GDM1 (cell line): Measurements from ENCODE around the gene PPP1R12A.
"Not testable (repeated sequence)": the region's sequence is repeated elsewhere in the genome, so short reads cannot be mapped to it uniquely, and the experiment has no call there.

Experiments
- DNase-seq: peaks from one replicate; lab custom pipeline; 2025; lab: John Stamatoyannopoulos, UW

The PPP1R12A gene

DNA sequence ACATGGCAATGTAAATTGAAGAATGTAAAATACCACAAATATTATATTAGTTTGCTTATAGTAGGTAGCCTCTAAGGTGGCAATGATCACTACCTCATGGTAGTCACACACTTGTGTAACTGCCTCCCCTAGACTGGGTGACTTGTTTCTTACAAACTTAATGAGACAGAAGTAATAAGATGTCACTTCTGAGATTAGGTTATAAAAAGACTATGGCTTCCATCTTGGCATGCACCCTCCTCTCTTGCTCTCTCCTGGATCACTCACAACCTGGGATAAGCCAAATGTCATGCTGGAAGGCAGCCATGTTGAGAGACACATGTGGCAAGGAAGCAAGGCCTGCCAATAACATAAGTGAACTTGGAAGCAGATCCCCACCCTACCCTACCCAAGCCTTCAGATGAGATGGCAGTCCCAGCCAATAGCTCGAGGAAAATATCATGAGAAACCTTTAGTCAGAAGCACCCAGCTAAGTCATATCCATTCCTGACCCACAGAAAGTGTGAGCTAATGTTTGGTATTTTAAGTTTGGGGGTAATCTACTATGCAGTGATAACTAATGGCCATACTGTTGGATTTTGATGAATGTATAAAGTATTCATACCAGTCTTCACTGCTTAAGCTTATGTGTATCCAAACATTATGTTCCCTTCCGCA, 43.3 kb downstream of the PPP1R12A start:
- DNase-seq = no peak

DNA sequence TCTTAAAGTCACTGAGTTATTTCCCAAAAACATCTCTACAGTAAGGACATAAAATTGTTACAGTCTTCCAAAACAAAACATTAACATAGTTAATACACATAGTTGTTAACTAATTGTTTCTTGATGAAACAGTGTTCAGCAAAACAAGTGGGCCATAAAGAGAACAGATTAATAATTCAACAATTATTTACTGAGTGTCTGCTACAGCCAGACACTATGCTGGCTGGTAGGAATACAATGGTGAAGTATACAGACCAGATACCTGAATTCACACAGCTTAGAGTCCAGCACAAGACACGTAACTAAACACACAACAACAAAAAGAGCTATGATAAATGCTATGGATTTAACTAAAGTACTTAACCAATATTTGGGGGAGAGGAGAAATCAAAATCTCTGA, 47.0 kb downstream of the PPP1R12A start:
- DNase-seq = no peak

DNA sequence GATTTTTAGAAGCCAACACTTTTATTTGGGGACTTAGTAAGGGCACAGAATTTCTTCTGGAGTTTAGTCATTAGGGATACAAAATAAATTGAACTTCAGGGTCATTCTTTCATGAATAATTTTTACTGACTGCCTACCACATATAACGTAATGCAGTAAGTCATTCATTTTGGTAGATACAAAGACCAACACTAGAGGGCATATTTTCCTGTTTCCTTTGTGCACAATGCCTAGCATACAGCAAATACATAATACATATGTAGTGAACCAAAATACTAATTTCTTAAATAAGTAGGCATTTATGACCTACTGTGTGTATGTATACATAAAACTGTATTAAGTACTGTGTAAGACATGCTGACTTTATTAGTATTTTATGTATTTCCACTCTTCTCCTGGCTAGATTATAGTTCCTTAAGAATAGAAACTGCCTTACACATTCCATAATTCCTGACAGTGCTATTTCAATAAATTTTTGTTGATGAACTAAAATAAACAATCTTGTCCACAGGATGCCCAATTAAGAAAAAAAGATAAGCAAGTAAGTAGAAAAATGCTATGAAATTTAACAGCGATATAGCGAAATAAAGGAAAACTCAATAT, 47.9 kb downstream of the PPP1R12A start:
- peak; percentile 24 for DNase-seq

DNA sequence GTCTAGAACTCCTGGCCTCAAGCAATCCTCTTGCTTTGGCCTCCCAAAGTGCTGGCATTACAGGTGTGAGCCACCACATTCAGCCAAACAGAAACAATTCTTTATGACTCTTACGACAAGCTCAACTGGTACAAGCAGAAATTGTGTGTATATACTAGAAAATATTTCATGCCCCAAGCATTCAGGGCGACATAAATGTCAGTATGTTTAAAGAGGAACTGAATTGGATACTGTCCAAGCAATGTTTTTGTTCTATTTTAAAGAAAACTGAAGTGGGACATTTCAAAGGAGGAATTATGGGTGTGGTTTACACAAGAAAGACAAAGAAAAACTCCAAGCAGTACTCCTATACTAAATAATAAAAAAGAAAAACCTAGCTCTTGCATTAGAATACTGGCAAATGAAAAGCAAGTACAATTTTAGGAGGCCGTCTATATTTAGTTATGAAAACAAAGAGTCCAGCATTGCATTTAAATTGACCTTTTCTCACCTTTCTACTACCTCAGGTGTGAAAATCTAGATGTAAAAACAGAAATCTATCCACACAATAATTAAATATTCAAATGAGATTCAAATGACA, 48.9 kb downstream of the PPP1R12A start:
- DNase-seq = no peak

DNA sequence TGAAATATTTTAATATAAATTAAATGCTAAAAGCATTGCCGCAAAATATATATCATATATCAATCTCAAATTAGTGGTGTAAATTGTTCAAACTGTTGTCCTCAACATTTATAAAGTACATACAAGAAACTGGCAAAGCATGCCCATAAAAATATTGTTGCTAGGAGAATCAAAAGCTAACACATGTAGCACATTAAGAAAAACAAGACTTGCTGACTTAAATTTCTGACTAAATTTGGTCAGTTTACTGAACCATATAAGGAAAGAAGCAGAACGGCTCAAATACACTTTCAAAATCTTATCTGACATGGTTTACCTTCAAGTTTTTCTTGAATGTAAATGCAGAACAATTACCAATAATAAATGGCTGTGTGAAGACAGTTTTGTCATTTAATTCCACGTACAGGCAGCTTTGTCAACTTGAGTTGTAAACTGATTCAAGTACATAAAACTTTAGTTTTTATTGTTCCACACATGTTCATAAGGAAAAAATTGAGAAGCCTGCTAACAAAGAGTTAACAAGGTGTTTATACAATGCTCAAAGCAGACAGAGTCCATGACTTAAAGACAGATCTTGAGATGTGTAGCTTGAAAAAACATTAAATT, 50.4 kb downstream of the PPP1R12A start:
- DNase-seq = no peak

DNA sequence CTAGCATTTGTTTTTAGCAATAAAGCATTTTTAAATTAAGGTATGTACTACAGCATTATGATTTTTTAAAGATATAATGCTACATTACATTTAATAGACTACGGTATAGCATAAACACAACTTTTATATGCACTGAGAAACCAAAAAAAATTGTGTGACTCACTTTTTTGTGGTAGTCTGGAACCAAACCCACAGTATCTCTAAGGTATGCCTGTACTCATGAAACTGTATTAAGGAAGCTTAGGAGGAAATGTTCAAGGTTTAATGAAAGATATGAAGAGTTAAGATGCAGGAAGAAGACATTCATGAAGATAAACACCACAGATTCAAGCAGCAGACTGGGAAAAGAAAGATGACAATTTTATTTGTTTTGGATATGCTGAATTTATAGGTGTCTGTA, 51.7 kb downstream of the PPP1R12A start:
- DNase-seq = no peak

DNA sequence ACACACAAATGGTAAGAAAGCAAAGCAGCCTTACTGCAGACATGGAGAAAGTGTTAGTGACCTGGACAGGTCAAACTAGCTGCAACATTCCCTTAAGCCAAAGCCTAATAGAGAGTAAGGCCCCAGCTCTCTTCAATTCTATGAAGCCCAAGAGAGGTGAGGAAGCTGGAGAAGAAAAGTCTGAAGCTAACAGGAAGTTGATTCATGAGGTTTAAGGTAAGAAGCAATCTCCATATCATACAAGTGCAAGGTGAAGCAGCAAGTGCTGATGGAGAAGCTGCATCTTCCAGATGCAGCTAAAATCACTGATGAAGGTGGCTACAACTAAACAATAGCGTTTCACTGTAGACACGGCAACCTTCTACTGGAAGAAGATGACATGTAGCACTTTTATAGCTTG, 53.5 kb downstream of the PPP1R12A start:
- no peak for DNase-seq

DNA sequence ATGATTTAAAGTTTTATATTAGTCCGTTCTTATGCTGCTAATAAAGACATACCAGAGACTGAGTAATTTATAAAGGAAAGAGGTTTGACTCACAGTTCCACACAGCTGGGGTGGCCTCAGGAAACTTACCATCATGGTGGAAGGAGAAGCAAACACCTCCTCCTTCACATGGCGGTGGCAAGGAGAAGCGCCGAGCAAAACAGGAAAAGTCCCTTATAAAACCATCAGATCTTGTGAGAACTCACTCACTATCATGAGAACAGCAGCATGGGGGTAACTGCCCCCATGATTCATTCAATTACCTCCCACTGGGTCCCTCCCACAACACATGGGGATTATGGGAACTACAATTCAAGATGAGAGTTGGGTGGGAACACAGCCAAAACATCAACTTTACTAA, 56.4 kb downstream of the PPP1R12A start:
- not testable (repeated sequence) for DNase-seq

DNA sequence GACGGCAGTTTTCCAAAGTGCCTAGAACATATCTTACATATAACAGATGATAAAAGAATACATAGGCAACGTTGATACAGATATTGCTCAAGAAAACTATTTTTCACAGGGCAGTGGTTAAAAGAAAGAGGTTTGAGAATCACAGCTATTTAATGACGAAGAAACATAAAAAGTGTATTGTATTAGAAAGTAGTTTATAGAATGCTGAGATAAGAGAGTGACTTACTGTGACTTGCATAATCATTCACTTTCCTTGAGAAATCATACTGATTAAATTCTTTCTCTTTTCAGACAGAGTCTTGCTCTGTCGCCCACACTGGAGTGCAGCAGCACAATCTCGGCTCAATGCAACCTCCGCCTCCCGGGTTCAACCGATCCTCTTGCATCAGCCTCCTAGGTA, 57.7 kb downstream of the PPP1R12A start:
- no peak for DNase-seq

DNA sequence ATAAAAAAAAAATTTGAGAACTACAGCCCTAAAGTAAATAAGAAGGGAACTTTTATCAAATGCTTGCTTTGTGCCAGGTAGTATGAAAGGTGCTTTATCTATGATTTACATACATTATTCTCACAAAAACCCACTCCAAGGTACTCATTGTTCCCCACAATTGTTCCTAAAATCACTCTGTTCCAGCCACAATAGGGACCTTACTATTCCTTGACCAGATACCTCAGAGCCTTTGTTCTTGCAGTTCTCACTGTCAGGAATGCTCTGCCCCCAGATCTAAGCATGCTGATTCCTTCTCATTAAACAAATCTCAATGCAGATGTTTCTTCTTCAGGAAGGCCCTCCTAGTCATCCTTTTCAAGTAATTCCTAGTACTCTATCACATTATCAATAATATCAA, 60.2 kb downstream of the PPP1R12A start:
- no peak for DNase-seq

DNA sequence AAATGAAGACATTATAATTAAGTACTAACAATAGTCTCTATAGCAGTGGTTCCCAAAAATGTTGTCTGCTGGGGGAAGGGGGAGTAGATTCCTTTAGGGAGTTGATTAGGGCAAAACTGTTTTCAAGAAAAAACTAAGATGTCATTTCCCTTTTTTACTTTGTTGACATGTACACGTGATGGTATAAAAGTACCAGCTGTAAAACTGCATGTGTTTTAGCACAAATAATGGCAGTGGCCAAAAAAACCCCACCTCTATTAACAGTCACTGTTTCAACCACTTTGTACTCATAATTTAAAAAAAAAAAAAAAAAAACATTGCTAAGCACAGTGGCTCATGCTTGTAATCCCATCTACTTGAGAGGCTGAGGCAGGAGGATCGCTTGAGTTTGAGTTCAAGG, 61.7 kb downstream of the PPP1R12A start:
- DNase-seq = no peak

DNA sequence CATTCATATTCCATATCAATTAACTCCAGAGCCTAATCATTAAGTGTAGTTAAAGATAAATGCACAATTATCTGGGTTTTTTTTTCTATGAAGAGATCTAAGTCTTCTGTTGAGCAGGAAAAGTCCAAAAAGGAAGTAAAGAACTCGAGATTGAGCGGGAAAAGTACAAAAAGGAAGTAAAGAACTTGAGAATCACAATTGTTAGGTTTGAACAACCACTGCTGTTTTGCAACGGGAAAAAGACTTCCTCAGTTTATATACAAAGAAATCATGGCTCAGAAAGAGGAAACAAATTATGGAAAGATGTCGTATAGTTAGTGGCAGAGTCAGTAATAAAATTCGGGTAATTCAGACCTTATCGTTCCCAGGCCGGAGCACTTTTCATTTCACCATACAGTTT, 63.3 kb downstream of the PPP1R12A start:
- DNase-seq = no peak

DNA sequence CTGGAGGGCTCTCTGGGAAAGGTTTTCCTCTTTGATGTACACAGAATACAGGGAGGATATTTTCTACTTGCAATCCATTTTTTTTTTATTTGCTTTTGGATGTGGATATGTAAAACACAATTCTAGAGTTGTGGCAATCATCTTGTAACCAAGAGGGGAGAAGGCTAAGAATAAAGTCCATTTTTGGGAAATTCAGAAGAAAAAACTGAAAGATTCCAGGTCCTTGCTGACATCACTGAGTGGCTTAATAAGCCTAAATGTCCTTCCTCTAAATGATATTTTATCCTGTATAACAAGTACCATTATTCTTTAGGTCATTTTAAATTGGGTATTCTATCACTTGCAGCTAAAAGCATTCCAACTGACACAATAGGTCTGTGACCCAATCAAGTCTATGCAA, 64.0 kb downstream of the PPP1R12A start:
- DNase-seq = no peak

DNA sequence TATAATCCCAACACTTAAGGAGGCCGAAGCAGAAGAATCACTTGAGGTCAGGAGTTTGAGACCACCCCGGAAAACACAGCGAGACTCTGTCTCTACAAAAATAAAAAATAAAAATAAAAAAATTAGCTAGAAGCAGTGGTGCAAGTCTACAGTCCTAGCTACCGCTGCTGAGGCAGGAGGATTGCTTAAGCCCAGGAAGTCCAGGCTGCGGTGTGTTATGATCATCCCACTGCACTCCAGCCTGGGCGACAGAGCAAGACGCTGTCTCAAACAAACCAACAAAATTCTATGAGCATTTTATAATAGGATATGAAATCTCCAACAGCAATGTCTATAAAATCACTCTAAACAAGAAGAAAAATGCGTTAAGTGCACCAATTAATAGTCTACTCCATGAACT, 75.3 kb downstream of the PPP1R12A start:
- DNase-seq = no peak

DNA sequence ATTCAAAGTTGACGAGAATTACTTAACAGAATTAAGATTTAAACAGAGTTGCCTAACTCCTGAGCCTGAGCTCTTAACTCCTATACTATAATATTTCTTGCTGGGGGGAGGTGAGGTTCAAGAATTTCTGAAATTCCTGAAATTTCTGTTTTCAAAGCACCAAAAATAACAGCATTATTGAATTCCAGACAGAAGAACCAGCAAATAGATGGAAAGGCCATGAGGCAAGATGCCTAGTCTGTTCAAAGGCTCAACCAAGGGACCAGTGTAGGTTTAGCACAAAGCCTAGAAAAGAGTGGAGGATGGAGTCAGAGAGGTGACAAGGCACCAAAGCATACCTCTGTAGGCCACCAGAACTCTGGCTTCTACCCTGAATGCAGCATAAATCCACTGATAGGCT, 76.4 kb downstream of the PPP1R12A start:
- DNase-seq = no peak

DNA sequence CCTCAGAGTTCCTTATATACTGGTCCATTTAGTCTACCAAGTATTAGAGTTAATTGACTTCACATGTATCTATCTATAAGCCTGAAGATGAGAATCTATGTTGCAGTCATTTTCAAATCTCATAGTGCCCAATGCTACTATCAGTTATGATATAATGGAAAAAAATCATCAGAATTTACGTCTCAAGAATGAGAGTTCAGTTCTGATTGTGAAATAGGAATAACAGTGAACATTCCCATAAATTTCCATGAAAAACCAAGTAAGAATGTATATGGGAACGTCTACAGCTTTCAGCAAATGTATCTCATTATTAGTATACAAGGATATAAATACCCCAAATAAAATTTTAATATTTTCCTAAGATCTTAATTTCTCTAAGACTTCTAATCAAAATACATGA, 77.2 kb downstream of the PPP1R12A start:
- no peak for DNase-seq

DNA sequence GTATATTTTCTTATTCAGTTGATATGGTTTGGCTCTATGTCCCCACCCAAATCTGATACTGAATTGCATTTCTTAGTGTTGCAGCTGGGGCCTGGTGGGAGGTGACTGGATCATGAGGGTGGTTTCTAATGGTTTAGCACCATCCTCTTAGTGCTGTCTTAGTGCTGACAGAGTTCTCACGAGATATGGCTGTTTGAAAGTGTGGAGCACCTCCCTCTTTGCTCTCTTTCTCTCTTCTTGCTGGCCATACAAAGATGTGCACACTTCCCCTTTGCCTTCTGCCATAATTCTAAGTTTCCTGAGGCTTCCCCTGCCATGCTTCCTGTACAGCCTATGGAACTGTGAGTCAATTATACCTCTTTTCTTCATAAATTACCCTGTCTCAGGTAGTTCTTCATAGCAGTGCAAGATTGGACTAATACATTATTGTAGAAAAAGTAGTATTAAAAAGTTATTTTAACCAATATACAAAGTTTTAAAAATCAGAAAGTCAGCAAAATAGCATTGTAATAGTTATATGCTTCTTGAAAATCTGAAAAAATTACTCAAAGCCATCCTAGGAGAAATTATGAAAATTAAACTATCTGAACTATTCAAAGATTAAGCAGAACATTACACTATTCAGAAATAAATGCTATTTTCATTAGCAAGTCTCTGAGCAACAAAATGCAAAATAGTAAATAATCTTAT, 84.1 kb downstream of the PPP1R12A start:
- DNase-seq = no peak

DNA sequence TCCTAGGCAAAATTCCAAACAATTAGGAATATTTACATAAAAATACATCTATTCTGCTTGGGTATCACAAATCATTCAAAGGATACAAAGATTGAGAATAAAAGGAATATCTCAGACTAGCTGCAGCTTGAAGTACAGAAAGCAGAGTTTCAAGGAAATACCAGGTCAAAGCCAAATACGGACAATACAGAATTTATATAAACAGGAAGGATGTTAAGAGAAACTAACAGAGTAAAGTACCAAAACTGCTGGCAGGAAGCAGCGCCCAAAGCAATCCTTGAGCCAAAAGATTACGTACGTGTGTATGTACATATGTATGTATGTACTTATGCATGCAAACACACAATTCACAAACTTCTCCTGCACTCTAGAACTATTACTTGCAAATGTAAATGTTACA, 86.6 kb downstream of the PPP1R12A start:
- no peak for DNase-seq

DNA sequence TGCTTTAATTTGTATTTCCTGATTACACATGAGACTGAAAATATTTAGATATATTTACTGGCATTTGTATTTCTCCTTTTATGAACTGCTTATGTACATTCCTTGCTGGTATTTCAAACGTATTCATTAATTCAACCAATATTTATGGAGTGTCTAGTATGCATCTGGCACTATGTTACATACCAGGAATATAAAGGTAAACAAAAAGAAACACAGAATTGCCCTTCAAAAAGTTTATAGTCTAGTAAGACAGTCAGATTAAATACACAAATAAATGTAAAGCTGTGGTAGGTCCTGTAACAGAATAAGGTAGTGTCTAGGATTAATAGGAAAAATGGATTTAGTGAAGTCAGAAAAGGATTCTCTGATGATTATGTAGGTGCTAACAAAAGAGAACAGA, 87.5 kb downstream of the PPP1R12A start:
- no peak for DNase-seq

DNA sequence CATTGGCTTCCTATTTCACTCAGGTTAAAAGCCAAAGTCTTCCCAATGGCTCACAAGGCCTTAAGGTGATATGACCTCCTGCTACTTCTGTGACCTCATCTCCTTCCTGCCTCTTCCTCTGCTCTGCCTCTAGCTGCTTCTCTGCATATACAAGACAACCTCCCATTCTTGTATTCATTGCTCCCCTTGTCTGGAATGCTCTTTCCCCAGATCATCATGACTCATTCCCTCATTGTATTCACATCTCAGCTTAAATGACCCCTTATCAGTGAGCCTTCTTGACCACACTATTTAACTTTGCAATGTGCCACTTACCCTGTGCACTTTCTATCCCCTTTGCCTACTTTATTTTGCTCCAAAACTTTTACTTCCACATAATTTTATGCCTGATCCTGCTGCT, 90.2 kb downstream of the PPP1R12A start:
- no peak for DNase-seq

DNA sequence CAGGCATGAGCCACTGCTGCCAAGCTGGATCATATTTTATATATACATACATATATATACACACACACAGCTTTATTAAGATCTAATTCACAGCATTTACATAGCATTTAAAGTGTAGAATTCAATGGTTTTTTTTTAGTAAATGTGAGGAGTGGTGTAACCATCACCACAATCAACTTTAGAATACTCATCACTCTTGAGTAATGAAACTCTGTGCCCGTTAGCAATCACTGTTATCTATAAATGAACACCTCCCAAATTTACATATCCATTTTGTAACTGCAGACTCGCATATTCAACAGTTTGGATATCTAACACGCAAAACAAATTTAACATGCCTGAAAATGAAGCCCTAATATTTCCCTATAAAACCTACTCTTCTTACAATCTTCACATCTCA, 90.9 kb downstream of the PPP1R12A start:
- no peak for DNase-seq

DNA sequence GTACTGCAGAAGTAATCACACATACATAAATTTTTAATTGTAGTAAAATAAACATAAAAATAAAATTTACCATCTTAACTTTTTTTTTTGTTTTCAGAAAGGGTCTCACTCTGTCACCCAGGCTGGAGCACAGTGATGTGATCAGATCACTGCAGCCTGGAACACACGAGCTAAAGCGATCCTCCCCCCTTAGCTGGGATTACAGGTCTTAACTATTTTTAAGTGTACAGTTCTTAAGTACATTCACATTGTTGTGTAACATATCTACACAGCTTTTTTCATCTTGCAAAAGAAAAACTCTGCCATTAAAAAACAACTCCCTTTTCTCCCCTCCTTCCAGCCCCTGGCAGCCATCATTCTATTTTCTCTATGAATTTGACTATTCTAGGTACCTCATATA, 92.3 kb downstream of the PPP1R12A start:
- DNase-seq = no peak

DNA sequence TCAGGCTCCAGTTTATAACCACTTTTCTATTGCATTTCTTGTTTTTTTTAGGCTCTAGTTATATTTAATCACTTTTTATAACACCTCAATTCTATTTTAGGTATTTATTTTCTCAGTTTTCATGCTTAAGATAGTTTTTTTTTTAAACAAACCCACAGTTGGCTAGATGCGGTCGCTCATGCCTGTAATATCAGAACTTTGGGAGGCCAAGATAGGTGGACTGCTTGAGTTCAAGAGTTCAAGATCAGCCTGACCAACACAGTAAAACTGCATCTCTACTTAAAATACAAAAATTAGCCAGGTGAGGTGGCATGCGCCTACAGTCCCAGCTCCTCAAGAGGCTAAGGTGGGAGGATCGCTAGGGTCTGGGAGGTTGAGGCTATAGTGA, 93.0 kb downstream of the PPP1R12A start:
- no peak for DNase-seq
